Muscle layer of colon (tissue), 2 donors: Measurements from ENCODE around the gene MED15.

Source experiments
- H3K27ac ChIP-seq: one replicate; pipeline ENCODE4 v1.7.0; 2013; ENCODE audit warnings: low read depth, mild to moderate bottlenecking, low read length, moderate library complexity
- H3K27me3 ChIP-seq, 2 donors: one replicate each; pipeline ENCODE4 v1.7.0; 2013; ENCODE audit warnings: low read length in 2 of 2, mild to moderate bottlenecking in 2 of 2; ENCODE audit not compliant: insufficient read depth in 2 of 2, control insufficient read depth in 1 of 2
- H3K36me3 ChIP-seq: one replicate; pipeline ENCODE4 v1.7.0; 2013; ENCODE audit warnings: mild to moderate bottlenecking, low read length; ENCODE audit not compliant: insufficient read depth
- H3K4me1 ChIP-seq: one replicate; pipeline ENCODE4 v1.7.0; 2013; ENCODE audit warnings: mild to moderate bottlenecking, low read length; ENCODE audit not compliant: insufficient read depth
- H3K4me3 ChIP-seq, 2 donors: one replicate each; pipeline ENCODE4 v1.7.0; 2013; ENCODE audit warnings: low read length in 2 of 2, low read depth in 1 of 2, mild to moderate bottlenecking in 1 of 2, moderate library complexity in 1 of 2
- H3K9ac ChIP-seq: one replicate; pipeline ENCODE4 v1.7.0; 2013; ENCODE audit warnings: low read length
- H3K9me3 ChIP-seq: one replicate; pipeline ENCODE4 v1.7.0; 2013; ENCODE audit warnings: mild to moderate bottlenecking, low read length
- donor health status: abdominal sarcoma.
- donor health status: Adenocarcinoma of cecum.

MED15 gene

GRCh38 chr22:20486229-20486628 lies 21.2 kb upstream of the MED15 start:
- no peaks in the 10 kb centered on the region for H3K9me3 ChIP-seq
- no peaks in the 10 kb centered on the region for H3K27me3 ChIP-seq
- no peak overlapping the region for H3K27ac ChIP-seq
- no peak overlapping the region for H3K4me3 ChIP-seq
- no peaks in the 10 kb centered on the region for H3K4me1 ChIP-seq
- peaks cover 24% of the 10 kb centered on the region for H3K36me3 ChIP-seq
- no peak overlapping the region for H3K9ac ChIP-seq

GRCh38 chr22:20487715-20488114 lies 19.7 kb upstream of the MED15 start:
- H3K36me3 ChIP-seq, result peaks cover 24% of the 10 kb centered on the region
- no peaks in the 10 kb centered on the region for H3K27me3 ChIP-seq
- no peaks in the 10 kb centered on the region for H3K4me1 ChIP-seq
- H3K4me3 ChIP-seq, result no peak overlapping the region
- no peaks in the 10 kb centered on the region for H3K9me3 ChIP-seq
- no peak overlapping the region for H3K27ac ChIP-seq
- H3K9ac ChIP-seq, result no peak overlapping the region

GRCh38 chr22:20488946-20489345 lies 18.5 kb upstream of the MED15 start:
- Histone ChIP-seq H3K27me3 (no peaks in the 10 kb centered on the region), H3K36me3 (peaks cover 14% of the 10 kb centered on the region), H3K9me3 (no peaks in the 10 kb centered on the region), H3K9ac (no peak overlapping the region), H3K4me1 (peaks cover 6% of the 10 kb centered on the region), H3K27ac (no peak overlapping the region), H3K4me3 (no peak overlapping the region)

DNA sequence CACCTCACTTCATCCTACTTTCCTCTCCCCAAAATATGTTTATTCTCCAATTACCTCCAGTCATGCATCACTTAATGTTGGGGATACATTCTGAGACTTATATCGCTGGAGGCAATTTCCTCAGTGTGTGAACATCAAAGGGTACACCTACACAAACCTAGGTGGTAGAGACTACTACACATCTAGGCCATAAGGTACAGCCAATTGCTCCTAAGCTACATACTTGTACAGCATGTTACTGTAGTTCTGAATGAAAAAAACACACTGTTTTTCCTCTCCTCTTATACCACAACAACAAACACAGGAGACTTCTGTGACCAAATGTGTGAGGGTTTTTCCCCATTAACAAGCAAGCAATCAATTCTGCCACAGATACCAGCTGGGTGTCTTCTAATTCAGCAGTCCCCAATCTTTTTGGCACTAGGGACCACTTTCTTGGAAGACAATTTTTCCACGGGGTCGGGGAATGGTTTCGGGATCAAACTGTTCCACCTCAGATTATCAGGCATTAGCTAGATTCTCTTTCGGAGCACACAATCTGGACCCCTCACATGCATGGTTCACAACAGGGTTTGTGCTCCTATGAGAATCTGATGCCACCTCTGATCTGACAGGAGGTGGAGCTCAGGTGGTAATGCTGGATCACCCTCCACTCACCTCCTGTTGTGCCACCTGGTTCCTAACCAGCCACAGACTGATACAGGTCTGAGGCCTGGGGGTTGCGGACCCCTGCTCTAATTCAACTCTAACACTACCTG lies 17.0 kb upstream of the MED15 start:
- no peak overlapping the region for H3K9ac ChIP-seq
- peaks cover 14% of the 10 kb centered on the region for H3K4me1 ChIP-seq
- no peaks in the 10 kb centered on the region for H3K27me3 ChIP-seq

GRCh38 chr22:20490941-20491307 lies 16.5 kb upstream of the MED15 start:
- no peaks in the 10 kb centered on the region for H3K27me3 ChIP-seq
- H3K36me3 ChIP-seq, result peaks cover 14% of the 10 kb centered on the region
- H3K4me3 ChIP-seq, result no peak overlapping the region
- H3K4me1 ChIP-seq, result peaks cover 14% of the 10 kb centered on the region
- H3K9ac ChIP-seq, result no peak overlapping the region
- no peak overlapping the region for H3K27ac ChIP-seq
- no peaks in the 10 kb centered on the region for H3K9me3 ChIP-seq

More for the DNA sequence above, 17.0 kb upstream of the MED15 start:
- H3K9me3 ChIP-seq, result no peaks in the 10 kb centered on the region
- no peak overlapping the region for H3K4me3 ChIP-seq
- H3K27ac ChIP-seq, result no peak overlapping the region
- peaks cover 14% of the 10 kb centered on the region for H3K36me3 ChIP-seq

DNA sequence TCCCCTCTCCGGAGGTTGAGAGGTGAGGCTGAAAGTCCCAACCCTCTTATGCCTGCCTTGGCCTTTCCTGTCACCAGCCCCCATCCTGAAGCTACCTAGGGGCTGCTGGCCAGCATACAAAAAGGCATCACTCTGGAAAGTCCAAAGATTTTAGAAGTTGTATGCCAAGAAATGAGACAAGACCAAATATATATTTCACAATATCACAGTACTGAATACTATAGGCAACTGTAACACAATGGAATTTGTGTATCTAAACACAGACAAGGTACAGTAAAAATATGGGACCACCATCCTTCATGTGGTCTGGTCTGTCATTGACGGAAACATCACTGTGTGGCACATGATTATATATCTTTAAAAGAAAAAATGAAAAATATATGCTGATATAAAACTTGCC lies 16.1 kb upstream of the MED15 start:
- Histone ChIP-seq H3K9me3 (no peaks in the 10 kb centered on the region), H3K27ac (no peak overlapping the region), H3K36me3 (peaks cover 14% of the 10 kb centered on the region), H3K4me1 (peaks cover 14% of the 10 kb centered on the region), H3K4me3 (no peak overlapping the region), H3K9ac (no peak overlapping the region), H3K27me3 (no peaks in the 10 kb centered on the region)

DNA sequence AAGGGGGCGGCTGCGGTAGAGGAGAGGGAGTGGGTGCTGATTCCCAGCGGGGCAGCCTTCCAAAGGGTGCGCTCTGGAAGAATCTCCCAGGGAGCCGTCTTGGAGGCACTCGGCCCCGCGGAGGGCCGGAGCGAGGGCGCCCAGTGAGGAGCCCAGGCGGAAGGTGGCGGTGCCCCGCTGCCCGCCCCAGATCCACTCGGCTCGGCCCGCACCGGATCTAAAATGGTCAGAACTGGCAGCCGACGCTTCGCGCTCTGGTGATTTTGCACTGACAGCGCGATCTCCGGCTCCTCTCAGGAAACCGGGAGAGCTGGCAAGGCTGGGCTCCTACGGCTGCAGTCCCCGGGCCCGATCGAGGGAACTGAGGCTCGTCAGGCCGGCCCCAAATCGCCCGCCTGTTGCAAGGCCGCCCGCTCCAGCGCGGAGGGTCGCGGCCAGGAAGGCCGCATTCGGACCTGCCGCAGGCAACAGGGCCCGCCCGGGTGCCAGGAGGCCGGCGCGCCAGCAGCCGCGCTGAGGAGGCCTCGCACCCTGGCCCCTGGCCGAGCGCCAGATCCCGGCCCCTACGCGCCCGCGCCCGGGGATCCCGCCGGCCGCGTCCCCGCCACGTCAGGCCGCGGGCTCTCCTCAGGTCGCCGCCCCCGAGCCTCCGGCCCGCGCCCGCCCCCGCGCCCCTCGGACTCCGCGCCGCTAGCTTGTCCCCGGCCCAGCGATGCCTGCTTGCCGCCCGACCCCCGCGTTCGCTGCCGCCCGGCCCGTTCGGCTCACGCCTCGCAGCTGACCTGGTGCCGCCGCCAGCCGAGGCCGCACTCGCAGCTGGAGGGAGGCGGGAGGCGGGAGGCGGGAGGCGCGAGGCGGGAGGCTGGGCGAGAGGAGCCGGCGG lies 12.2 kb upstream of the MED15 start, which contains the start of gene KLHL22:
Gene KLHL22, minus strand, starts transcription at position 818 of the 883 bp plus-strand sequence. CDS start 6,584 bp downstream, outside the sequence.
- H3K4me1 ChIP-seq, result peaks cover 14% of the 10 kb centered on the region
- no peaks in the 10 kb centered on the region for H3K36me3 ChIP-seq
- peak within 1 kb of the TSS; percentile 73 to 95 for H3K4me3 ChIP-seq
- no peaks in the 10 kb centered on the region for H3K9me3 ChIP-seq
- no peaks in the 10 kb centered on the region for H3K27me3 ChIP-seq
- peak within 1 kb of the TSS; percentile 87 for H3K27ac ChIP-seq
- peak within 1 kb of the TSS; percentile 97 for H3K9ac ChIP-seq

- peak overlapping the region; percentile 87 for H3K27ac ChIP-seq
- peaks cover 14% of the 10 kb centered on the region for H3K4me1 ChIP-seq
- peak overlapping the region; percentile 56 to 95 for H3K4me3 ChIP-seq
- H3K27me3 ChIP-seq, result no peaks in the 10 kb centered on the region
- peak overlapping the region; percentile 97 for H3K9ac ChIP-seq
- H3K9me3 ChIP-seq, result no peaks in the 10 kb centered on the region
- H3K36me3 ChIP-seq, result peaks cover 2% of the 10 kb centered on the region
Observed at GRCh38 chr22:20495861-20496681, 11.3 kb upstream of the MED15 start.

DNA sequence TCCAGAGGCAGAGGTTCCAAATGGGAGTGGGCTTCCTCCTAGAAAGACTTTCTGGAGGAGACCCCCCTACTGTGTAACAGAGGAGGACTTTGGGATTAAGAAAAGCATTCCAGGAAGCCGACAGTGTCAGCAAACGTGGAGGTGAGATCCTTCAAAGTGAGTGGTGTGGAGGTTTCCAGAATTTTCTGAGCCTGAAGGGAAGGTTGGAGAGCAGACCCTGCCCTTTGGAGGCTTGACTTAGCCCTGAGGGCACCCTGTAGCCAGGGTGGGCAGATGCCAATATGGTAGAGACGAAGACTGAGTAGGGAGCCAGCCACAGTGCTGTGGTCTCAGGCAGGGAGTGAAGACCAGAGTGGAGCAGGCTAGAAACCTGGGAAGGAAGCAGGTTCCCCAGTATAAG lies 10.0 kb upstream of the MED15 start:
- peaks cover 5% of the 10 kb centered on the region for H3K36me3 ChIP-seq
- no peak overlapping the region for H3K27ac ChIP-seq
- H3K9ac ChIP-seq, result no peak overlapping the region
- no peaks in the 10 kb centered on the region for H3K27me3 ChIP-seq
- H3K9me3 ChIP-seq, result no peaks in the 10 kb centered on the region
- peaks cover 14% of the 10 kb centered on the region for H3K4me1 ChIP-seq
- H3K4me3 ChIP-seq, result no peak overlapping the region

DNA sequence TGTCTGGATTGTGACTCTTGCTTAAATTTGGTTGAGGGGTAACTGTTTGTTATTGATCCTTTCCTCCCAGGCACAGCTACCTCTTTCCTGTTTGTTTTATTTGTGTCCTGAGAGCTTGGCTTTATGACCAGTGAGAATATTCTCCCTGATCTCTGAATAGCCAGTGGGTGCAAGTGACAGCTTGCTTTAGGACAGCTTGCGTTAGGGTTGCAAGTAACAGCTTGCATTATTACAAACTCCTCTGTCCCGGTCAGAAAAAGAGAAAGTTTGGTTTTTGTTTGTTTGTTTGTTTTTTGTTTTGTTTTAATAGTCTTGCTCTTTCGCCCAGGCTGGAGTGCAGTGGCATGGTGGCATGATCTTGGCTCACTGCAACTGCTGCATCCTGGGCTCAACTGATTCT lies 8.5 kb upstream of the MED15 start:
- no peak overlapping the region for H3K9ac ChIP-seq
- H3K27ac ChIP-seq, result no peak overlapping the region
- H3K4me3 ChIP-seq, result no peak overlapping the region
- H3K9me3 ChIP-seq, result no peaks in the 10 kb centered on the region
- H3K36me3 ChIP-seq, result peaks cover 5% of the 10 kb centered on the region
- peaks cover 9% of the 10 kb centered on the region for H3K4me1 ChIP-seq
- H3K27me3 ChIP-seq, result no peaks in the 10 kb centered on the region

GRCh38 chr22:20499769-20500168 lies 7.6 kb upstream of the MED15 start:
- Histone ChIP-seq H3K9ac (no peak overlapping the region), H3K36me3 (peaks cover 5% of the 10 kb centered on the region), H3K27me3 (no peaks in the 10 kb centered on the region), H3K4me3 (no peak overlapping the region), H3K27ac (no peak overlapping the region), H3K4me1 (peaks cover under 1% of the 10 kb centered on the region), H3K9me3 (no peaks in the 10 kb centered on the region)
